CD14-positive monocyte (primary cell): Measurements from ENCODE around the gene LIMCH1. TPM values are rescaled to one million over a fixed set of nuclear protein-coding genes. Genes with fewer than 3 reads are reported as not detected.

Source experiments
- DNase-seq, 3 donors: peaks; one replicate each; pipeline ENCODE4 v3.0.0-alpha.2; 2011 to 2022
- H2AFZ ChIP-seq: 2 replicates; pipeline ENCODE4 v1.6.0; 2012; ENCODE audit warnings: mild to moderate bottlenecking, low read depth, low read length, inconsistent platforms; ENCODE audit not compliant: insufficient read depth, poor library complexity, severe bottlenecking
- H3K27ac ChIP-seq, 2 donors: 1 replicate in 1 of 2; 2 replicates in 1 of 2; pipeline ENCODE4 v1.5.1; 2012 to 2013; ENCODE audit warnings: low read length in 2 of 2, control low read depth in 1 of 2, inconsistent platforms in 1 of 2, low read depth in 1 of 2, mild to moderate bottlenecking in 1 of 2
- H3K27me3 ChIP-seq, 2 donors: one replicate each; pipeline versions ENCODE4 v1.6.0 to v1.6.1; 2011 to 2013; ENCODE audit warnings: low read length in 2 of 2; ENCODE audit not compliant: control insufficient read depth in 2 of 2, insufficient read depth in 2 of 2
- H3K36me3 ChIP-seq, 2 donors: replicated peaks in 1 of 2; 1 replicate in 1 of 2; 2 replicates in 1 of 2; pipeline versions ENCODE4 v1.5.1 to v1.6.1; 2012 to 2013; ENCODE audit warnings: low read length in 2 of 2, control low read depth in 1 of 2, inconsistent platforms in 1 of 2, mild to moderate bottlenecking in 1 of 2; ENCODE audit not compliant: insufficient read depth in 2 of 2, control insufficient read depth in 1 of 2
- H3K4me1 ChIP-seq, 2 donors: 1 replicate in 1 of 2; 2 replicates in 1 of 2; pipeline versions ENCODE4 v1.5.1 to v1.6.1; 2012 to 2013; ENCODE audit warnings: low read length in 2 of 2, control low read depth in 1 of 2, inconsistent platforms in 1 of 2, mild to moderate bottlenecking in 1 of 2, moderate library complexity in 1 of 2; ENCODE audit not compliant: insufficient read depth in 2 of 2, control insufficient read depth in 1 of 2
- H3K4me2 ChIP-seq: replicated peaks from 2 replicates; pipeline ENCODE3; 2012; ENCODE audit warnings: low read length, moderate library complexity, mild to moderate bottlenecking; ENCODE audit not compliant: poor library complexity, severe bottlenecking; ENCODE audit errors: extremely low read depth
- H3K4me3 ChIP-seq, 3 experiments: fragments of 200-600 bp in 1 of 3; sonication (generic) in 1 of 3; replicated peaks in 1 of 3; 1 replicate in 2 of 3; 2 replicates in 1 of 3; pipeline ENCODE4 v1.5.1; 2011 to 2013; ENCODE audit warnings: low read length in 3 of 3, mild to moderate bottlenecking in 3 of 3, control low read depth in 2 of 3, low read depth in 2 of 3, inconsistent platforms in 1 of 3, moderate library complexity in 1 of 3
- H3K79me2 ChIP-seq: 2 replicates; pipeline ENCODE4 v1.6.0; 2012; ENCODE audit warnings: mild to moderate bottlenecking, control low read depth, inconsistent platforms, low read length, moderate library complexity; ENCODE audit not compliant: insufficient read depth
- H3K9ac ChIP-seq: 2 replicates; pipeline ENCODE4 v1.6.0; 2017; ENCODE audit warnings: low read length, mild to moderate bottlenecking; ENCODE audit not compliant: insufficient read depth, poor library complexity, severe bottlenecking
- H3K9me3 ChIP-seq, 2 donors: replicated peaks in 1 of 2; 1 replicate in 1 of 2; 2 replicates in 1 of 2; pipeline versions ENCODE4 v1.5.1 to v1.6.1; 2012 to 2013; ENCODE audit warnings: low read length in 2 of 2, control low read depth in 1 of 2; ENCODE audit not compliant: control insufficient read depth in 1 of 2, insufficient read depth in 1 of 2
- H4K20me1 ChIP-seq: 2 replicates; pipeline ENCODE4 v1.6.0; 2012; ENCODE audit warnings: mild to moderate bottlenecking, low read length, control low read depth, moderate library complexity; ENCODE audit not compliant: insufficient read depth
- H3K27ac Mint-ChIP-seq, 7 donors: one replicate each; pipeline ENCODE4 v1.8.0; 2020; ENCODE audit warnings: mild to moderate bottlenecking in 7 of 7, mixed read lengths in 7 of 7, moderate library complexity in 6 of 7, inconsistent platforms in 2 of 7
- H3K27me3 Mint-ChIP-seq, 3 donors: one replicate each; pipeline ENCODE4 v1.8.0; 2021 to 2022; ENCODE audit warnings: low read depth in 3 of 3, mild to moderate bottlenecking in 3 of 3, mixed read lengths in 3 of 3, moderate library complexity in 3 of 3, inconsistent platforms in 1 of 3
- H3K36me3 Mint-ChIP-seq, 2 donors: one replicate each; pipeline ENCODE4 v1.8.0; 2020; ENCODE audit warnings: mixed read lengths in 2 of 2, inconsistent platforms in 1 of 2, mild to moderate bottlenecking in 1 of 2
- H3K4me1 Mint-ChIP-seq: one replicate; pipeline ENCODE4 v1.8.0; 2020; ENCODE audit warnings: mild to moderate bottlenecking, mixed read lengths
- H3K4me3 Mint-ChIP-seq, 2 donors: one replicate each; pipeline ENCODE4 v1.8.0; 2020; ENCODE audit warnings: mild to moderate bottlenecking in 2 of 2, mixed read lengths in 2 of 2, moderate library complexity in 1 of 2
- H3K9me3 Mint-ChIP-seq, 7 donors: one replicate each; pipeline ENCODE4 v1.8.0; 2020 to 2022; ENCODE audit warnings: mixed read lengths in 7 of 7, mild to moderate bottlenecking in 6 of 7, moderate library complexity in 6 of 7, inconsistent platforms in 2 of 7
- WGBS: methylation state at CpG from one replicate; pipeline ENCODE4 v1.1.5; 2013; ENCODE audit warnings: missing lambda C conversion rate; ENCODE audit not compliant: insufficient coverage; 5-methylcytosine and 5-hydroxymethylcytosine counted together
- intact Hi-C, 2 donors: fragments of 100-400 bp; cut with micrococcal nuclease; formaldehyde crosslinking; loops; one replicate each; pipeline versions ENCODE4 v1.15.0 to v1.15.1; 2023
- polyA plus RNA-seq, 3 donors: library from polyadenylated mRNA; depleted of rRNA in 1 of 3; unstranded in 2 of 3; stranded (reverse) in 1 of 3; fragments of 300-500 nt in 2 of 3; fragments of >200 nt in 1 of 3; fragmentation: Illumina TruSeq in 2 of 3; gene quantifications; 1 replicate in 2 of 3; 2 replicates in 1 of 3; pipeline ENCODE4 v1.2.3, GENCODE V29; 2012 to 2021
- TF ChIP-seq, protein P1 (sequence below): fragments of 200-600 bp; IDR thresholded peaks from one replicate; pipeline ENCODE4 v1.8.0; 2022; ENCODE audit warnings: antibody characterized with exemption, mild to moderate bottlenecking

Gene LIMCH1
- polyA plus RNA-seq, 3 donors = 0.25 to 0.64 (median 0.32) TPM

DNA sequence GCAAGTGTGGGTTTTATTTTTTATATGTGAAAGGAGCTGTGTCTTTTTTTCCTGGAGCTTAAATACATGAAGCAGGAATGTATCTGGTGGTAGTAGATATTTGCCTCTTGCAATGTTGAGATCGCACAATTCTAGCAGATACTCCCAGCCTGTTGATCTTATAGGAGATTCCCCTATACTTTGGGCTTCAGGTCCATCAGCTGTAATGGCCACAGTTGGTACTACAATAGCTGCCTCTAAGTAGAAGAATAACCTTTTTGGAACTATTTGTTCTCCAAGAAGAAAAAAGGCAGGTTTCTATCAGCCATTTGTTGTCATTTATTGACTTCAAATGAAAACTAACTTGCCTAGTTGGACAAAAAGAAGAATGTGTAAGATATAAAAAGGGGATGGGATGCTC lies 37.7 kb downstream of the LIMCH1 start:
- Mint-ChIP-seq H3K4me1 (peaks cover 7% of the 10 kb centered on the region), H3K27me3 (peaks cover 0 to 4% (median 0%) of the 10 kb centered on the region in 3 donors), H3K9me3 (peaks cover 0 to 4% (median 0%) of the 10 kb centered on the region in 7 donors), H3K27ac (no peak overlapping the region), H3K36me3 (no peaks in the 10 kb centered on the region), H3K4me3 (no peak overlapping the region)
- Histone ChIP-seq H3K27me3 (no peaks in the 10 kb centered on the region), H4K20me1 (no peaks in the 10 kb centered on the region), H3K9ac (no peak overlapping the region), H2AFZ (no peak overlapping the region), H3K9me3 (no peaks in the 10 kb centered on the region), H3K4me1 (no peaks in the 10 kb centered on the region), H3K27ac (no peak overlapping the region), H3K4me3 (no peak overlapping the region), H3K79me2 (no peaks in the 10 kb centered on the region), H3K36me3 (no peaks in the 10 kb centered on the region), H3K4me2 (no peak overlapping the region)
- intact Hi-C loops = no loop called here
- DNase-seq = no peak
- TF ChIP-seq, protein P1, sequence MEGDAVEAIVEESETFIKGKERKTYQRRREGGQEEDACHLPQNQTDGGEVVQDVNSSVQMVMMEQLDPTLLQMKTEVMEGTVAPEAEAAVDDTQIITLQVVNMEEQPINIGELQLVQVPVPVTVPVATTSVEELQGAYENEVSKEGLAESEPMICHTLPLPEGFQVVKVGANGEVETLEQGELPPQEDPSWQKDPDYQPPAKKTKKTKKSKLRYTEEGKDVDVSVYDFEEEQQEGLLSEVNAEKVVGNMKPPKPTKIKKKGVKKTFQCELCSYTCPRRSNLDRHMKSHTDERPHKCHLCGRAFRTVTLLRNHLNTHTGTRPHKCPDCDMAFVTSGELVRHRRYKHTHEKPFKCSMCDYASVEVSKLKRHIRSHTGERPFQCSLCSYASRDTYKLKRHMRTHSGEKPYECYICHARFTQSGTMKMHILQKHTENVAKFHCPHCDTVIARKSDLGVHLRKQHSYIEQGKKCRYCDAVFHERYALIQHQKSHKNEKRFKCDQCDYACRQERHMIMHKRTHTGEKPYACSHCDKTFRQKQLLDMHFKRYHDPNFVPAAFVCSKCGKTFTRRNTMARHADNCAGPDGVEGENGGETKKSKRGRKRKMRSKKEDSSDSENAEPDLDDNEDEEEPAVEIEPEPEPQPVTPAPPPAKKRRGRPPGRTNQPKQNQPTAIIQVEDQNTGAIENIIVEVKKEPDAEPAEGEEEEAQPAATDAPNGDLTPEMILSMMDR = no peak
- no CpG with 5 or more reads among the region's 1 CpG for WGBS

DNA sequence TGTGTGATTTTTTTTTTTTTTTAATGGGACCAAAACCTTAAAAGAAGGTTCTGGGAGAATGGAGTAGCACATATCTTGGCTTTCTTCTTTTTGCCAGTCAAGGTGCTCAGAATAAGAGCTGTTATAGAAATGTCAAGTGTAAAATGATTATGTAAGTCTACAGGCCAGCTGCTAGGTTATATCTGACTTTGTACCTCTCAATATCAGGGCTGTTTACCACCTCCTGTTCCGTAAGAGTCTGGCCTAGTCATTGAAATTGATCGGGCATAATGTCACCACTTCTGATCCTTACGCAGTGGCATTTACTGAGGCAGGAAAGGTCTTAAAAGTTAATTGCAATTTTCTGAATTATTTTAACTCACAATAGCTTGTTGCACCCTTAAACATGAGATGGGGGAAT lies 41.1 kb downstream of the LIMCH1 start:
- H3K36me3 Mint-ChIP-seq = no peaks in the 10 kb centered on the region
- no peaks in the 10 kb centered on the region for H3K4me1 Mint-ChIP-seq
- Histone ChIP-seq H3K9me3 (no peaks in the 10 kb centered on the region), H3K79me2 (no peaks in the 10 kb centered on the region), H3K27me3 (no peaks in the 10 kb centered on the region), H4K20me1 (no peaks in the 10 kb centered on the region), H3K27ac (no peak overlapping the region), H2AFZ (no peak overlapping the region), H3K36me3 (no peaks in the 10 kb centered on the region), H3K9ac (no peak overlapping the region), H3K4me3 (no peak overlapping the region), H3K4me1 (no peaks in the 10 kb centered on the region), H3K4me2 (no peak overlapping the region)
- no peaks in the 10 kb centered on the region for H3K27me3 Mint-ChIP-seq
- DNase-seq = no peak
- TF ChIP-seq, protein P1 = no peak
- H3K27ac Mint-ChIP-seq = no peak overlapping the region
- intact Hi-C loops = no loop called here
- no peak overlapping the region for H3K4me3 Mint-ChIP-seq
- WGBS = no CpG with 5 or more reads among the region's 3 CpGs
- peaks cover 0 to 9% (median 1%) of the 10 kb centered on the region in 7 donors for H3K9me3 Mint-ChIP-seq
